Right lobe of liver (tissue), 4 donors: ENCODE measurements around the gene IGF2.

ENCODE experiments used
- POLR2A ChIP-seq: fragments of 450-650 bp; IDR thresholded peaks from one replicate; pipeline ENCODE4 v1.6.1; 2017; ENCODE audit warnings: antibody characterized with exemption, mild to moderate bottlenecking
- TF ChIP-seq, protein P1 (sequence below), 4 donors: fragments of 200-600 bp in 3 of 4; fragments of 450-650 bp in 1 of 4; IDR thresholded peaks; one replicate each; pipeline versions ENCODE4 v1.5.1 to v1.8.0; 2016 to 2022; ENCODE audit warnings: antibody characterized with exemption in 4 of 4, mild to moderate bottlenecking in 2 of 4
- donor health status: DM: no; HTN: no; CAD: no.
- donor health status: DM: no; HTN: no; CAD: no.
- donor health status: DM: no; HTN: yes; CAD: no.

DNA sequence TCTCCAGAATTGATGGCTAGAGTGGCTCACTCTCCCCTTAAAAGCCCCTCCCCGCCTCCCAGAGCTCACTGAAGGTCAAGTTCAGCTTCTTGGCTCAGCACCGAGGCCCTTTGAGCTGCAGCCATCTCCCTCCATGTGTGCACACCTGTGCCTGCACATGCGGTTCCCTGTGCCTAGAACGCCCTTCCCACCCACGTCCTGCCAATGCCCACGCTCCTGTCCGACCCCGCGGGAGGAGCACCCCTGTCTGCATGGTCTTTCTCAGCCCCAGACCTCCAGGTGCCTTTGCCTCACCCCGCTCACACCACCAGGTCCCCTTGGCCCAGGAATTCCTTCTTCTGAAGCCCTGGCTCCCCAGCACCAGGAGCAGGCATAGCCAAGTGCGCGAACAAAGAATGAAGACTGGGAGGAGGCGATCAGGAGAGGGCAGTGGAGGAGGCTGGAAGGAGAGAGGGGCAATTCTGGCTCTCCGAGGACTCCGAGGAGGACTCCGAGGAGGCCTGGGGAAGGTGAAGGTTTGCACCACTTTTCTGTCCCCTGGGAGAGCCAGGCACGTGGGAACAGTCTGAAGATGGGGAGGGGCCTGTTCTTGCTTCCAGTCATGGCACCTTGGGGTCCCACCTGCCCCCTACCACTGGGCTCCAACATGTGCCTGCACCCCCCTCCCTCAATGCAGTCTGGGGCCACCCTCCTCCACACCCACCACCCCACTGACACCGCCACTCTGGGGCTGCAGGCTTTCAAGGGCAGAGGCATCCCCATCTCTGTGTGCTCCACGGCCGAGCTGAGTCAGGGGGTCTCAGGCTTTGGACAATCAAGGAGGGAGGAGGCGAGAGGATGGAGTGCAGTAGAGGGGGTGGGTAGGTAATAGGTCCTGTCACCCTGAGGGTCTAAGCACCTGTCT, 17.7 kb downstream of the IGF2 start:
- no peak for TF ChIP-seq POLR2A
- TF ChIP-seq, protein P1, sequence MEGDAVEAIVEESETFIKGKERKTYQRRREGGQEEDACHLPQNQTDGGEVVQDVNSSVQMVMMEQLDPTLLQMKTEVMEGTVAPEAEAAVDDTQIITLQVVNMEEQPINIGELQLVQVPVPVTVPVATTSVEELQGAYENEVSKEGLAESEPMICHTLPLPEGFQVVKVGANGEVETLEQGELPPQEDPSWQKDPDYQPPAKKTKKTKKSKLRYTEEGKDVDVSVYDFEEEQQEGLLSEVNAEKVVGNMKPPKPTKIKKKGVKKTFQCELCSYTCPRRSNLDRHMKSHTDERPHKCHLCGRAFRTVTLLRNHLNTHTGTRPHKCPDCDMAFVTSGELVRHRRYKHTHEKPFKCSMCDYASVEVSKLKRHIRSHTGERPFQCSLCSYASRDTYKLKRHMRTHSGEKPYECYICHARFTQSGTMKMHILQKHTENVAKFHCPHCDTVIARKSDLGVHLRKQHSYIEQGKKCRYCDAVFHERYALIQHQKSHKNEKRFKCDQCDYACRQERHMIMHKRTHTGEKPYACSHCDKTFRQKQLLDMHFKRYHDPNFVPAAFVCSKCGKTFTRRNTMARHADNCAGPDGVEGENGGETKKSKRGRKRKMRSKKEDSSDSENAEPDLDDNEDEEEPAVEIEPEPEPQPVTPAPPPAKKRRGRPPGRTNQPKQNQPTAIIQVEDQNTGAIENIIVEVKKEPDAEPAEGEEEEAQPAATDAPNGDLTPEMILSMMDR (IDR thresholded peaks at IDR 0.05) = no peak
